VCaP (cell line): Measurements from ENCODE around the gene SOX5.

Experiments used
- H3K27ac ChIP-seq: fragments of 450-650 bp; 2 replicates; pipeline ENCODE4 v1.5.1; 2017
- CTCF ChIP-seq: fragments of 450-650 bp; conservative IDR thresholded peaks from 2 replicates; pipeline ENCODE4 v1.5.1; 2017; ENCODE audit warnings: mild to moderate bottlenecking, moderate library complexity

Gene SOX5

GRCh38 chr12:23757541-23757962 is 191.9 kb downstream of the SOX5 start:
- no peak for TF ChIP-seq CTCF

GRCh38 chr12:23756416-23756815 is 193.1 kb downstream of the SOX5 start:
- H3K27ac ChIP-seq: no peak overlapping the region
- no peak for TF ChIP-seq CTCF

More at GRCh38 chr12:23757541-23757962, 191.9 kb downstream of the SOX5 start:
- H3K27ac ChIP-seq: peak overlapping the region; percentile 1; the same call in 1 of the 2 replicates

GRCh38 chr12:23753628-23754365 is 195.7 kb downstream of the SOX5 start:
- H3K27ac ChIP-seq: no peak overlapping the region
- TF ChIP-seq CTCF: no peak

GRCh38 chr12:23752245-23752644 is 197.2 kb downstream of the SOX5 start:
- no peak overlapping the region for H3K27ac ChIP-seq
- TF ChIP-seq CTCF: no peak

- TF ChIP-seq CTCF: no peak
- H3K27ac ChIP-seq: no peak overlapping the region
Measured at GRCh38 chr12:23751641-23752040, 197.8 kb downstream of the SOX5 start.

- TF ChIP-seq CTCF: no peak
- no peak overlapping the region for H3K27ac ChIP-seq
Measured at GRCh38 chr12:23750923-23751322, 198.5 kb downstream of the SOX5 start.

GRCh38 chr12:23744696-23745095 is 204.8 kb downstream of the SOX5 start:
- no peak overlapping the region for H3K27ac ChIP-seq
- TF ChIP-seq CTCF: no peak
